ENCODE data around the gene ME3. TPM values are rescaled to one million over a fixed set of nuclear protein-coding genes. Genes with fewer than 3 reads are reported as not detected.

Gene ME3
- total RNA-seq, 1 experiment from 2014 or later: 35.3 TPM

DNA sequence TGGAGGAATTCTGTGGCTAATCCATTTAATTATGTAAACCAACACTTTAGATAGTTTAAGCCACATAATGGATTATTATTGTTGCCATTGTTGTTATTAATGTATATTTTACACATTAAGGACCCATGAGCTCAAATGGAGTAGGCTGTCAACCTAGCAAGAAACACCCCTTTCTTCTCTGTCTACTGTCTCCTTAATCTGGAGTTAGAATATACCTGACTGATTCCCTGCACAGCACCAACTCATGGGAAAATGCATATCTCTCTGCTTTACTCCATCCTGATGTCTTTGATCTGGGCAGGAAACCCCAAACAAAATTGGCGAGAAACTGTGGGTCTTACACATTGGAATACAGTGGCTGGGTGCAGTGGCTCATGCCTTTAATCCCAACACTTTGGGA, 24.0 kb upstream of the ME3 start:
- DNase-seq (ENCODE audit: low read depth, low spot score) (no peak), ATAC-seq (peak; percentile 58)
- no peak overlapping the region for H3K4me3 ChIP-seq (ENCODE audit: low read depth in 2 of 2, low read length in 2 of 2)
- H3K27ac ChIP-seq (ENCODE audit: low read length): peak overlapping the region; percentile 54
- H3K36me3 ChIP-seq (ENCODE audit: control insufficient read depth, insufficient read depth, low read length): no peaks in the 10 kb centered on the region
- no peaks in the 10 kb centered on the region for H3K27me3 ChIP-seq (ENCODE audit: control insufficient read depth, insufficient read depth, low read length)
- CTCF ChIA-PET: interaction anchor here (0.6 kb wide), 1 partner anchor 45 kb away, joined by 3 read pairs; no protein-coding TSS in a partner anchor
- H3K4me1 ChIP-seq (ENCODE audit: control insufficient read depth, insufficient read depth, low read length): peaks cover 45% of the 10 kb centered on the region
- TF ChIP-seq POLR2AphosphoS5 (IDR thresholded peaks at IDR 0.05; ENCODE audit: low read depth, low read length) (no peak), SIN3A (IDR thresholded peaks at IDR 0.05; ENCODE audit: borderline replicate concordance, insufficient read depth, low read depth, low read length) (no peak), TCF7L2 (IDR thresholded peaks at IDR 0.05; ENCODE audit: low read depth, low read length) (no peak)
- TF ChIP-seq, protein P1, sequence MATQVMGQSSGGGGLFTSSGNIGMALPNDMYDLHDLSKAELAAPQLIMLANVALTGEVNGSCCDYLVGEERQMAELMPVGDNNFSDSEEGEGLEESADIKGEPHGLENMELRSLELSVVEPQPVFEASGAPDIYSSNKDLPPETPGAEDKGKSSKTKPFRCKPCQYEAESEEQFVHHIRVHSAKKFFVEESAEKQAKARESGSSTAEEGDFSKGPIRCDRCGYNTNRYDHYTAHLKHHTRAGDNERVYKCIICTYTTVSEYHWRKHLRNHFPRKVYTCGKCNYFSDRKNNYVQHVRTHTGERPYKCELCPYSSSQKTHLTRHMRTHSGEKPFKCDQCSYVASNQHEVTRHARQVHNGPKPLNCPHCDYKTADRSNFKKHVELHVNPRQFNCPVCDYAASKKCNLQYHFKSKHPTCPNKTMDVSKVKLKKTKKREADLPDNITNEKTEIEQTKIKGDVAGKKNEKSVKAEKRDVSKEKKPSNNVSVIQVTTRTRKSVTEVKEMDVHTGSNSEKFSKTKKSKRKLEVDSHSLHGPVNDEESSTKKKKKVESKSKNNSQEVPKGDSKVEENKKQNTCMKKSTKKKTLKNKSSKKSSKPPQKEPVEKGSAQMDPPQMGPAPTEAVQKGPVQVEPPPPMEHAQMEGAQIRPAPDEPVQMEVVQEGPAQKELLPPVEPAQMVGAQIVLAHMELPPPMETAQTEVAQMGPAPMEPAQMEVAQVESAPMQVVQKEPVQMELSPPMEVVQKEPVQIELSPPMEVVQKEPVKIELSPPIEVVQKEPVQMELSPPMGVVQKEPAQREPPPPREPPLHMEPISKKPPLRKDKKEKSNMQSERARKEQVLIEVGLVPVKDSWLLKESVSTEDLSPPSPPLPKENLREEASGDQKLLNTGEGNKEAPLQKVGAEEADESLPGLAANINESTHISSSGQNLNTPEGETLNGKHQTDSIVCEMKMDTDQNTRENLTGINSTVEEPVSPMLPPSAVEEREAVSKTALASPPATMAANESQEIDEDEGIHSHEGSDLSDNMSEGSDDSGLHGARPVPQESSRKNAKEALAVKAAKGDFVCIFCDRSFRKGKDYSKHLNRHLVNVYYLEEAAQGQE (IDR thresholded peaks at IDR 0.05; ENCODE audit: insufficient read depth in 1 of 2, low read depth in 2 of 2, low read length in 1 of 2): no peak
- TF ChIP-seq, protein P2, sequence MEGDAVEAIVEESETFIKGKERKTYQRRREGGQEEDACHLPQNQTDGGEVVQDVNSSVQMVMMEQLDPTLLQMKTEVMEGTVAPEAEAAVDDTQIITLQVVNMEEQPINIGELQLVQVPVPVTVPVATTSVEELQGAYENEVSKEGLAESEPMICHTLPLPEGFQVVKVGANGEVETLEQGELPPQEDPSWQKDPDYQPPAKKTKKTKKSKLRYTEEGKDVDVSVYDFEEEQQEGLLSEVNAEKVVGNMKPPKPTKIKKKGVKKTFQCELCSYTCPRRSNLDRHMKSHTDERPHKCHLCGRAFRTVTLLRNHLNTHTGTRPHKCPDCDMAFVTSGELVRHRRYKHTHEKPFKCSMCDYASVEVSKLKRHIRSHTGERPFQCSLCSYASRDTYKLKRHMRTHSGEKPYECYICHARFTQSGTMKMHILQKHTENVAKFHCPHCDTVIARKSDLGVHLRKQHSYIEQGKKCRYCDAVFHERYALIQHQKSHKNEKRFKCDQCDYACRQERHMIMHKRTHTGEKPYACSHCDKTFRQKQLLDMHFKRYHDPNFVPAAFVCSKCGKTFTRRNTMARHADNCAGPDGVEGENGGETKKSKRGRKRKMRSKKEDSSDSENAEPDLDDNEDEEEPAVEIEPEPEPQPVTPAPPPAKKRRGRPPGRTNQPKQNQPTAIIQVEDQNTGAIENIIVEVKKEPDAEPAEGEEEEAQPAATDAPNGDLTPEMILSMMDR (IDR thresholded peaks at IDR 0.05): no peak
- BruUV-seq (replicated peaks): no TSS peak
- POLR2A ChIA-PET: interaction anchor here (1.2 kb wide), 1 partner anchor 17 kb away, joined by 4 read pairs; no protein-coding TSS in a partner anchor
- intact Hi-C loops (cut with micrococcal nuclease; ENCODE audit: unreplicated experiment): no loop called here
- no peaks in the 10 kb centered on the region; the same call in 1 of the 2 replicates for H3K9me3 ChIP-seq (ENCODE audit: control insufficient read depth, insufficient read depth, low read depth, low read length)
- in situ Hi-C loops (cut with HindIII; ENCODE audit: low pct_unique_long_range_greater_than_20kb, low sequenced_read_pairs): no loop called here

DNA sequence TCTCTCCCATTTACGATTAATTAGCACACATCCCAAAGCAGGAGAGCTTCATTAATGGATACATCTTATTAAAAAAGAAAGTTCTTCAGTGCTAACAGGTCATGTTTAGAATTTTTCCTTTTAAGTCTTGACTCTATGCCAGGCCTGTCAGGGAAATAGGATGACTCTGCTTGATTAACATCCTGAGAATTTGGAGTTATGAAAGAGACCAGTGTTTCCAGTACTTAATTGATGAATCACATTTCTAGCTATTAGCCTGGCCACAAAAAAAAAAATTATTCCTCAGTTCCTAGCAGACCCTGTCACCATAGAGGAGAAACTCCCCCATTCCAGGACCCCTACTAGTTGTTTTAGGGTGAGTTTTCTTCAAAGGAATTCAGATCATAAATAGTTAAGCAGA, 23.6 kb upstream of the ME3 start:
- POLR2A ChIA-PET: interaction anchor here (1.2 kb wide), 1 partner anchor 17 kb away, joined by 4 read pairs; no protein-coding TSS in a partner anchor
- DNase-seq (ENCODE audit: low read depth, low spot score) (no peak), ATAC-seq (peak; percentile 75)
- TF ChIP-seq TCF7L2 (IDR thresholded peaks at IDR 0.05; ENCODE audit: low read depth, low read length): no peak
- TF ChIP-seq, protein P1 (IDR thresholded peaks at IDR 0.05; ENCODE audit: insufficient read depth in 1 of 2, low read depth in 2 of 2, low read length in 1 of 2): no peak
- Histone ChIP-seq H3K27me3 (ENCODE audit: control insufficient read depth, insufficient read depth, low read length) (no peaks in the 10 kb centered on the region), H3K36me3 (ENCODE audit: control insufficient read depth, insufficient read depth, low read length) (no peaks in the 10 kb centered on the region), H3K27ac (ENCODE audit: low read length) (peak overlapping the region; percentile 54), H3K4me1 (ENCODE audit: control insufficient read depth, insufficient read depth, low read length) (peaks cover 45% of the 10 kb centered on the region), H3K9me3 (ENCODE audit: control insufficient read depth, insufficient read depth, low read depth, low read length) (no peaks in the 10 kb centered on the region; the same call in 1 of the 2 replicates), H3K4me3 (ENCODE audit: low read depth in 2 of 2, low read length in 2 of 2) (no peak overlapping the region)
- intact Hi-C loops (cut with micrococcal nuclease; ENCODE audit: unreplicated experiment): no loop called here
- in situ Hi-C loops (cut with HindIII; ENCODE audit: low pct_unique_long_range_greater_than_20kb, low sequenced_read_pairs): no loop called here
- CTCF ChIA-PET: interaction anchor here (0.6 kb wide), 1 partner anchor 44 kb away, joined by 3 read pairs; no protein-coding TSS in a partner anchor
- BruUV-seq (replicated peaks): no TSS peak
